ENCODE measurements around the gene STX3. TPM values are rescaled to one million over a fixed set of nuclear protein-coding genes. Genes with fewer than 3 reads are reported as not detected.
"Not testable (repeated sequence)": the region's sequence is repeated elsewhere in the genome, so short reads cannot be mapped to it uniquely, and the experiment has no call there.

The STX3 gene
- total RNA-seq, 1 donor from 2014 or later = 22.1 TPM

DNA sequence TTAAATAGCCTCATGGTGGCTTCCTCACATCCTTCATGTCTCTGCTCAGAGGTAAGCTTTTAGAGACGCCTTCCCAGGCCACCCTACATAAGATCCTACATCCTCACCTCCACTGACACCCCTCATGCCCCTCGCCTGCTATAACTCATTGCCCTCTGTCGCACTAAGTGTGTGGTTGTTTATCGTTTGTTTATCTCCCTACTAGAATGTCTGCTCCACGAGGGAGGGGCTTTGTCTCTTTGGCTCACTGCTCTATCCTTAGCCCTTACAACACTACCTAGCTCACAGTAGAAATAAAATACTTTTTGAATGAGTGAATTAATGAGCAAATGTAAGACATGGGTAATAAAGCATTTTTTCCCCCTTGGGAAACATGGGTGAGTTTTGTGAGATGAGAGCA lies 91.4 kb downstream of the STX3 start:
- TF ChIP-seq, protein P1, sequence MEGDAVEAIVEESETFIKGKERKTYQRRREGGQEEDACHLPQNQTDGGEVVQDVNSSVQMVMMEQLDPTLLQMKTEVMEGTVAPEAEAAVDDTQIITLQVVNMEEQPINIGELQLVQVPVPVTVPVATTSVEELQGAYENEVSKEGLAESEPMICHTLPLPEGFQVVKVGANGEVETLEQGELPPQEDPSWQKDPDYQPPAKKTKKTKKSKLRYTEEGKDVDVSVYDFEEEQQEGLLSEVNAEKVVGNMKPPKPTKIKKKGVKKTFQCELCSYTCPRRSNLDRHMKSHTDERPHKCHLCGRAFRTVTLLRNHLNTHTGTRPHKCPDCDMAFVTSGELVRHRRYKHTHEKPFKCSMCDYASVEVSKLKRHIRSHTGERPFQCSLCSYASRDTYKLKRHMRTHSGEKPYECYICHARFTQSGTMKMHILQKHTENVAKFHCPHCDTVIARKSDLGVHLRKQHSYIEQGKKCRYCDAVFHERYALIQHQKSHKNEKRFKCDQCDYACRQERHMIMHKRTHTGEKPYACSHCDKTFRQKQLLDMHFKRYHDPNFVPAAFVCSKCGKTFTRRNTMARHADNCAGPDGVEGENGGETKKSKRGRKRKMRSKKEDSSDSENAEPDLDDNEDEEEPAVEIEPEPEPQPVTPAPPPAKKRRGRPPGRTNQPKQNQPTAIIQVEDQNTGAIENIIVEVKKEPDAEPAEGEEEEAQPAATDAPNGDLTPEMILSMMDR (IDR thresholded peaks at IDR 0.05) = no peak
- Mint-ChIP-seq H3K4me3 (ENCODE audit: unreplicated experiment) (no peak overlapping the region), H3K27me3 (ENCODE audit: low read depth) (peaks cover 7% of the 10 kb centered on the region), H3K27ac (ENCODE audit: unreplicated experiment) (no peak overlapping the region), H3K4me1 (ENCODE audit: low read depth) (no peaks in the 10 kb centered on the region), H3K36me3 (ENCODE audit: low read depth) (no peaks in the 10 kb centered on the region), H3K9me3 (ENCODE audit: low read depth) (no peaks in the 10 kb centered on the region)
- DNase-seq (ENCODE audit: low spot score) = no peak

DNA sequence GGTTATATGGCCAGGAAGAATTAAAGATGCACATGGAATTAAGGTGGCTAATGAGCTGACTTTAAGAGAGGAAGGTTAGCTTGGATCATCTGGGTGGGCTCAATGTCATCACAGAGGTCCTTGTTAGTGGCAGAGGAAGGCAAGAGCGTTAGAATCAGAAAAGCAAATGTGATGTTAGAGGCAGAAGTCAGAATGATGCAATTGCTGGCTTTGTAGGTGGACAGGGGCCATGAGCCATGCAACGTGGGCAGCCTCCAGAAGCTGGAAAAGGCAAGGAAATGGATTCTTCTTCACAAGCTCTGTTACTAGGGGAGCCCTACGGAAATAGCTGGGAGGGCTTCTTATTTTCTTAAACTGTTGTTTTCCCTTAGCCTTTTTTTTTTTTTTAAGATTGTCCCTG lies 92.5 kb downstream of the STX3 start:
- no peak for DNase-seq (ENCODE audit: low spot score)
- Mint-ChIP-seq H3K9me3 (ENCODE audit: low read depth) (no peaks in the 10 kb centered on the region), H3K4me3 (ENCODE audit: unreplicated experiment) (no peak overlapping the region), H3K27me3 (ENCODE audit: low read depth) (peaks cover 3% of the 10 kb centered on the region), H3K4me1 (ENCODE audit: low read depth) (no peaks in the 10 kb centered on the region), H3K36me3 (ENCODE audit: low read depth) (no peaks in the 10 kb centered on the region), H3K27ac (ENCODE audit: unreplicated experiment) (no peak overlapping the region)
- TF ChIP-seq, protein P1 (IDR thresholded peaks at IDR 0.05) = no peak

DNA sequence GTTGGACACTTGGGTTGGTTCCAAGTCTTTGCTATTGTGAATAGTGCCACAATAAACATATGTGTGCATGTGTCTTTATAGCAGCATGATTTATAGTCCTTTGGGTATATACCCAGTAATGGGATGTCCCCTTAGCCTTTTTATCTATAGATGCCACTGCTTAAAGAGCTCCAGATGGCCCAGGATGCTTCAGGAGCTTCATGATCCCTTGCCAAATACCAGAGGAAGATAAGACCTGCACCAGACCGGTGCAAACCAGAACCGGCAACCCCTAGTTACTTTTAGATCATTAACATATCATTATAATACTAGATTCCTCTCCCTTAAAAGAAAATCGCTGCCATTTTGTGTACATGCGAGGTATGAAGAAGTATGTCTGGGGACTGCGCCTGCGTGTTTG lies 93.3 kb downstream of the STX3 start:
- H3K27ac Mint-ChIP-seq (ENCODE audit: unreplicated experiment); H3K4me1 Mint-ChIP-seq (ENCODE audit: low read depth); H3K27me3 Mint-ChIP-seq (ENCODE audit: low read depth); H3K4me3 Mint-ChIP-seq (ENCODE audit: unreplicated experiment); H3K9me3 Mint-ChIP-seq (ENCODE audit: low read depth); DNase-seq (ENCODE audit: low spot score); H3K36me3 Mint-ChIP-seq (ENCODE audit: low read depth): not testable (repeated sequence)

DNA sequence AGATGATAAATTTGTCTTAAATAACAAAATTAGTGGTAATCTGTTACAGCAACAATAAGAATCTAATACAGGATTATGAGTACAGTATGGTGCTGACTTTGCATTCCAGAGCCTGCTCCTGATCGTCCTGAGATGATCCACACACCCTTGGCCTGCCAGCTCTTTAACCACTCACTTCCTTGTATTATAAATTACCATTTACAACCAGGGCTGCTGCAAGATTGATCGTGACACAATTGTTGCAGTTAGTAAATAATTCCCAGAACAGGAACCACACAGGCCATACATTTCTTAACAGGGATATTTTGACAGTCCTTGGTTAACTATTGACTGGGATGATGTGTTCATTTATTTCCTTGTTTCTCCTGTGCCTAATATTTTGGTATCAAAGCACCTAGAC lies 94.0 kb downstream of the STX3 start:
- Mint-ChIP-seq H3K36me3 (ENCODE audit: low read depth) (no peaks in the 10 kb centered on the region), H3K4me1 (ENCODE audit: low read depth) (no peaks in the 10 kb centered on the region), H3K4me3 (ENCODE audit: unreplicated experiment) (no peak overlapping the region), H3K27ac (ENCODE audit: unreplicated experiment) (no peak overlapping the region), H3K27me3 (ENCODE audit: low read depth) (peaks cover 2% of the 10 kb centered on the region), H3K9me3 (ENCODE audit: low read depth) (no peaks in the 10 kb centered on the region)
- DNase-seq (ENCODE audit: low spot score) = no peak
- TF ChIP-seq, protein P1 (IDR thresholded peaks at IDR 0.05) = no peak

DNA sequence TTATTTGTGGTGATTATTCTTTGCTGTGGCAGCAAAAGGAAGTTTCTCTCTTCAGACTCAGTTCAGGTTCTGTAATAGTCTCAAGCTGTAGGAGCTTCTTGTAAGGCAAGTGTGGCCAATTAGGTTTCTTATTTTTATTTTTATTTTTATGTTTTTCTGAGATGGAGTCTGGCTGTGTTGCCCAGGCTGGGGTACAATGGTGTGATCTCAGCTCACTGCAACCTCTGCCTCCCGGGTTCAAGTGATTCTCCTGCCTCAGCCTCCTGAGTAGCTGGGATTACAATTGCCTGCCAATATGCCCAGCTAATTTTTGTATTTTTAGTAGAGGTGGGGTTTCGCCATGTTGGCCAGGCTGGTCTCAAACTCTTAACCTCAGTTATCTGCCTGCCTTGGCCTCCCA lies 94.4 kb downstream of the STX3 start:
- not testable (repeated sequence) for DNase-seq (ENCODE audit: low spot score); H3K4me1 Mint-ChIP-seq (ENCODE audit: low read depth); H3K4me3 Mint-ChIP-seq (ENCODE audit: unreplicated experiment)

DNA sequence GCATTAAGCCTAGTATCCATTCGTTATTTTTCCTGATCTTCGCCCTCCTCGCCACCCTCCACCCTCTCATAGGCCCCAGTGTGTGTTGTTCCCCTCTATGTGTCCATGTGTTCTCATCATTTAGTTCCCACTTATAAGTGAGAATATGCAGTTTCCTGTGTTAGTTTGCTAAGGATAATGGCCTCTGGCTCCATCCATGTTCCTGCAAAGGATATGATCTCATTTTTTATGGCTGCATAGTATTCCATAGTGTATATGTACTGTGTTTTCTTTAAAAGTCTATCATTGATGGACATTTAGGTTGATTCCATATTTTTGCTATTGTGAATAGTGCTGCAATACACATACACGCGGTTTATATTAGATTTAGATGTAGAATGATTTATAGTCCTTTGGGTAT lies 96.2 kb downstream of the STX3 start:
- not testable (repeated sequence) for H3K27me3 Mint-ChIP-seq (ENCODE audit: low read depth); H3K4me3 Mint-ChIP-seq (ENCODE audit: unreplicated experiment); H3K27ac Mint-ChIP-seq (ENCODE audit: unreplicated experiment); H3K9me3 Mint-ChIP-seq (ENCODE audit: low read depth); DNase-seq (ENCODE audit: low spot score); H3K4me1 Mint-ChIP-seq (ENCODE audit: low read depth); H3K36me3 Mint-ChIP-seq (ENCODE audit: low read depth)

More for the DNA sequence above, 94.4 kb downstream of the STX3 start:
- not testable (repeated sequence) for H3K27me3 Mint-ChIP-seq (ENCODE audit: low read depth); H3K36me3 Mint-ChIP-seq (ENCODE audit: low read depth); H3K27ac Mint-ChIP-seq (ENCODE audit: unreplicated experiment); H3K9me3 Mint-ChIP-seq (ENCODE audit: low read depth)

DNA sequence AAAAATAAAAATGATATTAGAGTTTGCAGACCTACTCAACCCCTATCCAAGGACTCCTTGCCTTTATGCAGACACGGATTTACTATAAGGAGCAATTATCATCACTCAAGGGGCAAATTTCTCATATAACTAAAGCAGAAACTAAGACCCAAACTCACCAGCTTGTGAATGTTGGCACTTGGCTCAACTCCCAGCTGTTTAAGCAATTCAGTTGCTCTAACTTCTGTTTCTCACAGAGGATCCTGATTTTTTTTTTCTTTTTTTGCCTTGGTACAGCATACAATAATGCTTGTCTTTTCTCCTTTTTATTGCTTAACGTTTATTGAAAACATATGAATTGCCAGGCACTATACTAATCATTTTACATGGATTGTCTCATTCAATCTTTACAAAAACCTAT lies 99.7 kb downstream of the STX3 start:
- Mint-ChIP-seq H3K27ac (ENCODE audit: unreplicated experiment) (no peak overlapping the region), H3K9me3 (ENCODE audit: low read depth) (no peaks in the 10 kb centered on the region), H3K4me1 (ENCODE audit: low read depth) (no peaks in the 10 kb centered on the region), H3K27me3 (ENCODE audit: low read depth) (peaks cover 18% of the 10 kb centered on the region), H3K36me3 (ENCODE audit: low read depth) (no peaks in the 10 kb centered on the region), H3K4me3 (ENCODE audit: unreplicated experiment) (no peak overlapping the region)
- no peak for DNase-seq (ENCODE audit: low spot score)
- TF ChIP-seq, protein P1 (IDR thresholded peaks at IDR 0.05) = no peak

Other genes starting within 250 kb of the STX3 start
- not detected in 3 replicates for gene OR4D9, start 243.8 kb upstream of the STX3 start, total RNA-seq
- 47.3 to 48.4 TPM (median 47.6 TPM) in 3 replicates for gene OSBP, start 139.6 kb upstream of the STX3 start, total RNA-seq
- gene PATL1, start 86.3 kb upstream of the STX3 start, total RNA-seq = 24.5 to 30.4 TPM (median 28.8 TPM) in 3 replicates
- gene OR10V1, start 41.5 kb upstream of the STX3 start, total RNA-seq = not detected in 3 replicates
- gene MRPL16, start 55.4 kb downstream of the STX3 start, total RNA-seq = 27.6 to 36.2 TPM (median 28.3 TPM) in 3 replicates
- not detected in 3 replicates for gene CBLIF, start 90.1 kb downstream of the STX3 start, total RNA-seq
- gene TCN1, start 111.1 kb downstream of the STX3 start, total RNA-seq = not detected in 3 replicates
- gene OOSP3, start 123.4 kb downstream of the STX3 start, total RNA-seq = not detected in 3 replicates
- not detected in 3 replicates for gene OOSP1, start 183.1 kb downstream of the STX3 start, total RNA-seq
- gene OOSP4A, start 208.7 kb downstream of the STX3 start, total RNA-seq = not detected in 3 replicates